Brain pericyte (primary cell): ENCODE results near the gene ZNF384.

Experiments used
- DNase-seq: peaks from one replicate; pipeline ENCODE4 v3.0.0-alpha.2; 2012; ENCODE audit warnings: low read depth, low spot score

ZNF384 gene

GRCh38 chr12:6653987-6654386 lies 35.2 kb downstream of the ZNF384 start:
- DNase-seq = no peak

GRCh38 chr12:6653342-6653741 lies 35.8 kb downstream of the ZNF384 start:
- DNase-seq = no peak

GRCh38 chr12:6652391-6652790 lies 36.8 kb downstream of the ZNF384 start:
- DNase-seq = no peak

- no peak for DNase-seq
Observed at GRCh38 chr12:6650832-6651231, 38.3 kb downstream of the ZNF384 start.

- no peak for DNase-seq
Observed at GRCh38 chr12:6647083-6647604, 42.0 kb downstream of the ZNF384 start, which contains the start of gene ACRBP. Gene ACRBP (minus strand): TSS chr12:6647432. CDS start chr12:6647366, 66 bp downstream.

GRCh38 chr12:6646276-6647082 lies 42.7 kb downstream of the ZNF384 start:
- DNase-seq = no peak

- no peak for DNase-seq
Observed at GRCh38 chr12:6644903-6645302, 44.3 kb downstream of the ZNF384 start.

- DNase-seq = no peak
Observed at GRCh38 chr12:6644257-6644596, 44.9 kb downstream of the ZNF384 start.

- DNase-seq = no peak
Observed at GRCh38 chr12:6643569-6644256, 45.5 kb downstream of the ZNF384 start.

GRCh38 chr12:6641131-6641530 lies 48.0 kb downstream of the ZNF384 start:
- no peak for DNase-seq

- no peak for DNase-seq
Observed at GRCh38 chr12:6640497-6640896, 48.7 kb downstream of the ZNF384 start.

- no peak for DNase-seq
Observed at GRCh38 chr12:6639151-6639801, 49.9 kb downstream of the ZNF384 start.

- DNase-seq = no peak
Observed at GRCh38 chr12:6638305-6638704, 50.9 kb downstream of the ZNF384 start.

- no peak for DNase-seq
Observed at GRCh38 chr12:6635856-6636531, 53.2 kb downstream of the ZNF384 start, which contains the start of gene LPAR5. Gene LPAR5 (minus strand): TSS chr12:6635959. CDS start chr12:6621248, 14,711 bp downstream.

- no peak for DNase-seq
Observed at GRCh38 chr12:6635375-6635855, 53.8 kb downstream of the ZNF384 start.

- no peak for DNase-seq
Observed at GRCh38 chr12:6632026-6632983, 56.9 kb downstream of the ZNF384 start.

GRCh38 chr12:6631549-6631961 lies 57.6 kb downstream of the ZNF384 start:
- no peak for DNase-seq

GRCh38 chr12:6630736-6631135 lies 58.4 kb downstream of the ZNF384 start:
- no peak for DNase-seq

GRCh38 chr12:6627616-6628015 lies 61.6 kb downstream of the ZNF384 start:
- no peak for DNase-seq

- no peak for DNase-seq
Observed at GRCh38 chr12:6626654-6627283, 62.4 kb downstream of the ZNF384 start.
